ENCODE results near the gene MORC4.

MORC4 gene

GRCh38 chrX:106927023-106927422, 73.0 kb downstream of the MORC4 start:
- intact Hi-C loops (cut with DNase I) = no loop called here
- no peak for DNase-seq

GRCh38 chrX:106921637-106922036, 78.4 kb downstream of the MORC4 start:
- no peak for DNase-seq
- intact Hi-C loops (cut with DNase I) = no loop called here

GRCh38 chrX:106919932-106920452, 80.0 kb downstream of the MORC4 start, which contains the start of gene CLDN2:
CLDN2 (plus strand) TSS chrX:106920402; CDS start chrX:106928229, 7,827 bp downstream.
- intact Hi-C loops (cut with DNase I) = no loop called here
- DNase-seq = no peak

- intact Hi-C loops (cut with DNase I) = no loop called here
- no peak for DNase-seq
Measured at GRCh38 chrX:106917830-106918500, 82.0 kb downstream of the MORC4 start.

GRCh38 chrX:106912864-106913263, 87.1 kb downstream of the MORC4 start:
- intact Hi-C loops (cut with DNase I) = no loop called here
- no peak for DNase-seq

- intact Hi-C loops (cut with DNase I) = no loop called here
- DNase-seq = peak in 1 of 42 donors; percentile 2
Measured at GRCh38 chrX:106906361-106906760, 93.7 kb downstream of the MORC4 start.

- intact Hi-C loops (cut with DNase I) = no loop called here
- no peak for DNase-seq
Measured at GRCh38 chrX:106905064-106905708, 94.8 kb downstream of the MORC4 start.

- DNase-seq = no peak
- intact Hi-C loops (cut with DNase I) = no loop called here
Measured at GRCh38 chrX:106903856-106904528, 96.0 kb downstream of the MORC4 start.

- intact Hi-C loops (cut with DNase I) = no loop called here
- DNase-seq = no peak
Measured at GRCh38 chrX:106903291-106903824, 96.7 kb downstream of the MORC4 start, which contains the start of gene RIPPLY1. RIPPLY1 (minus strand) TSS chrX:106903341; CDS start chrX:106903287, 54 bp downstream.

- intact Hi-C loops (cut with DNase I) = no loop called here
- no peak for DNase-seq
Measured at GRCh38 chrX:106902684-106903083, 97.3 kb downstream of the MORC4 start.

- DNase-seq = no peak
- intact Hi-C loops (cut with DNase I) = no loop called here
Measured at GRCh38 chrX:106901781-106902219, 98.2 kb downstream of the MORC4 start.

GRCh38 chrX:106901341-106901740, 98.7 kb downstream of the MORC4 start:
- DNase-seq = no peak
- intact Hi-C loops (cut with DNase I) = no loop called here

GRCh38 chrX:106899841-106900240, 100.2 kb downstream of the MORC4 start:
- intact Hi-C loops (cut with DNase I) = loop anchor here (5.0 kb wide), 1 partner anchor 52 kb away; no protein-coding TSS in a partner anchor
- DNase-seq = no peak

- intact Hi-C loops (cut with DNase I) = loop anchor here (5.0 kb wide), 1 partner anchor 53 kb away; no protein-coding TSS in a partner anchor
- no peak for DNase-seq
Measured at GRCh38 chrX:106899276-106899675, 100.7 kb downstream of the MORC4 start.

GRCh38 chrX:106898462-106898861, 101.5 kb downstream of the MORC4 start:
- peak in 3 of 42 donors; percentile 9 to 39 (median 18) for DNase-seq
- intact Hi-C loops (cut with DNase I) = loop anchor here (5.0 kb wide), 1 partner anchor 54 kb away; no protein-coding TSS in a partner anchor

- intact Hi-C loops (cut with DNase I) = loop anchor here (5.0 kb wide), 1 partner anchor 55 kb away; no protein-coding TSS in a partner anchor
- DNase-seq = no peak
Measured at GRCh38 chrX:106897259-106897658, 102.8 kb downstream of the MORC4 start.

- no peak for DNase-seq
- intact Hi-C loops (cut with DNase I) = loop anchor here (5.0 kb wide), 1 partner anchor 57 kb away; no protein-coding TSS in a partner anchor
Measured at GRCh38 chrX:106894978-106895452, 105.0 kb downstream of the MORC4 start.

- intact Hi-C loops (cut with DNase I) = no loop called here
- DNase-seq = peak; percentile 34 to 83 (median 66)
Measured at GRCh38 chrX:106894392-106894909, 105.6 kb downstream of the MORC4 start.
